Astrocyte (in vitro differentiated cells and primary cell): ENCODE data around the gene FRZB. TPM values are rescaled to one million over a fixed set of nuclear protein-coding genes. Genes with fewer than 3 reads are reported as not detected.

Experiments
- DNase-seq: peaks from one replicate; pipeline ENCODE4 v3.0.0-alpha.2; 2010; ENCODE audit warnings: low read depth
- FAIRE-seq: peaks from 2 replicates; lab custom pipeline; 2011; peaks lifted over from hg19 to GRCh38; lab: Jason Lieb, UNC
- H2AFZ ChIP-seq: 2 replicates; pipeline ENCODE4 v1.6.0; 2012; ENCODE audit warnings: low read depth, low read length, inconsistent platforms
- H3K27ac ChIP-seq: 2 replicates; pipeline ENCODE4 v1.5.1; 2011; ENCODE audit warnings: low read depth, low read length, inconsistent platforms
- H3K27me3 ChIP-seq: 2 replicates; pipeline ENCODE4 v1.6.0; 2011; ENCODE audit warnings: low read length, inconsistent platforms; ENCODE audit not compliant: insufficient read depth
- H3K36me3 ChIP-seq: 2 replicates; pipeline ENCODE4 v1.5.1; 2011; ENCODE audit warnings: low read length, inconsistent platforms; ENCODE audit not compliant: insufficient read depth
- H3K4me1 ChIP-seq: 2 replicates; pipeline ENCODE4 v1.5.1; 2011; ENCODE audit warnings: low read length, inconsistent platforms; ENCODE audit not compliant: insufficient read depth
- H3K4me2 ChIP-seq: 2 replicates; pipeline ENCODE4 v1.6.0; 2012; ENCODE audit warnings: low read length, inconsistent platforms
- H3K4me3 ChIP-seq: 2 replicates; pipeline ENCODE4 v1.5.1; 2011; ENCODE audit warnings: low read depth, mild to moderate bottlenecking, low read length, inconsistent platforms; ENCODE audit not compliant: insufficient read depth
- H3K79me2 ChIP-seq: 2 replicates; pipeline ENCODE4 v1.6.0; 2012; ENCODE audit warnings: mild to moderate bottlenecking, low read length, inconsistent platforms; ENCODE audit not compliant: insufficient read depth
- H3K9ac ChIP-seq: 2 replicates; pipeline ENCODE4 v1.6.0; 2012; ENCODE audit warnings: mild to moderate bottlenecking, low read length, inconsistent platforms
- H3K9me3 ChIP-seq: 2 replicates; pipeline ENCODE4 v1.5.1; 2012; ENCODE audit warnings: low read depth, mild to moderate bottlenecking, low read length, inconsistent platforms; ENCODE audit not compliant: insufficient read depth
- H4K20me1 ChIP-seq: 2 replicates; pipeline ENCODE4 v1.6.0; 2012; ENCODE audit warnings: low read length, inconsistent platforms; ENCODE audit not compliant: insufficient read depth
- H3K27ac Mint-ChIP-seq: one replicate; pipeline ENCODE4 v1.8.0; 2021; ENCODE audit warnings: mild to moderate bottlenecking, mixed read lengths; ENCODE audit not compliant: unreplicated experiment
- H3K27me3 Mint-ChIP-seq: one replicate; pipeline ENCODE4 v1.8.0; 2021; ENCODE audit warnings: low read depth, mixed read lengths; ENCODE audit not compliant: unreplicated experiment
- H3K36me3 Mint-ChIP-seq: one replicate; pipeline ENCODE4 v1.8.0; 2021; ENCODE audit warnings: low read depth, mixed read lengths; ENCODE audit not compliant: unreplicated experiment
- H3K4me1 Mint-ChIP-seq: one replicate; pipeline ENCODE4 v1.8.0; 2021; ENCODE audit warnings: low read depth, mixed read lengths; ENCODE audit not compliant: unreplicated experiment
- H3K4me3 Mint-ChIP-seq: one replicate; pipeline ENCODE4 v1.8.0; 2021; ENCODE audit warnings: mild to moderate bottlenecking, moderate library complexity, mixed read lengths; ENCODE audit not compliant: unreplicated experiment
- H3K9me3 Mint-ChIP-seq: one replicate; pipeline ENCODE4 v1.8.0; 2021; ENCODE audit warnings: mild to moderate bottlenecking, mixed read lengths; ENCODE audit not compliant: unreplicated experiment
- EZH2 ChIP-seq: IDR thresholded peaks from 2 replicates; pipeline ENCODE4 v1.6.1; 2012; ENCODE audit warnings: mild to moderate bottlenecking, low read length, inconsistent platforms; ENCODE audit not compliant: insufficient read depth
- total RNA-seq: library from RNA; stranded (reverse); gene quantifications from 2 replicates; pipeline ENCODE4 v1.2.1, GENCODE V29; 2021
- TF ChIP-seq, protein P1 (sequence below): IDR thresholded peaks from 2 replicates; pipeline ENCODE4 v1.5.1; 2011; ENCODE audit warnings: low read depth, mild to moderate bottlenecking, inconsistent platforms, low read length, moderate library complexity; ENCODE audit not compliant: insufficient read depth

The FRZB gene
- total RNA-seq, 1 donor from 2014 or later, result 0.77 TPM

DNA sequence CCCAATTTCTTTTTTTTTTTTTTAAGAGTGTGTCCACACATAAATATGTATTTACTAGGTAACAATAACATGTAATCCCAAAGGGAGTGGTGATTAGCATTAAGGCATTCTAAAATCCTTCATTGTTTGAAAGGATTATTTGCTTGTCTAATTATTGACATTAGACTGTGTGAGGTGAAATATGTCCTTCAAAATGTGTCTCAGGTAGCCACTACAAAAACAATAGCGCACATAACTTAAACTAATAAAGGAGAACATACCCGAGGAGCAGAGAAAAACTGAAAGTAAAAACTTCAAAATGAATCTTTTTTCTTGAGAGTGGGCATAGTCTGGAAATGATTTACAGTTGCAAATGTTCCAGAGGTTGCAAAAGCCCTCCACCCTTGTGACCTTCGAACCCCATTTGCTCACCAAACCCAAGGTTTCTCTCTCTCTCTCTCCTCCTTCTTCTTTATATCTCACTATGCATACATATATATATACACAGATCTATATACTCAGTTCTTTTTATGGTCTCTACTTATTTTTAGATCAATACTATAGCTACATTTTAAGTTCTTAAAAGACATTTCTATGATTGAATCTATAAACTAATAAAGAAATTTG lies 24.4 kb upstream of the FRZB start:
- no peak overlapping the region for H3K4me3 Mint-ChIP-seq

DNA sequence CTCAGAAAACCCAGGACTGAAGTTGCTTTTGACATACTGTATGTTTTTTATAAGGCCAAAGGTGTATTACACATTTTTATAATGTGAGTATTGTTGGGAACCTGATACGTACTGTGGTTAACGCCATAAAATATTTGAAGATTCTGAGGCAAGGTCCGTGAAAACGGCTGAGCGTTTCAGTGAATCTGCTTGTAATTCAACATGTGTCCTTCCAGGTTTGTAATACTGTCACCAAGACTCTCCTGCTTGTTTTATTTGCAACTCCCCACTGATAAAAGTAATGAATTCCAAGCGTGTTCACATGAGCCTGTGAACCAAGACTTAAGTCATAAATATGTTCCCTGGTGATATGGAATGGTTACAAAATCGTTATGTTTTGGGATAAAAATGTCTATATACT lies 23.9 kb upstream of the FRZB start:
- H3K36me3 ChIP-seq, result no peaks in the 10 kb centered on the region
- no peak for FAIRE-seq
- no peak overlapping the region for H3K9ac ChIP-seq

More for the DNA sequence above, 24.4 kb upstream of the FRZB start:
- H3K27me3 Mint-ChIP-seq, result no peaks in the 10 kb centered on the region
- Histone ChIP-seq H3K79me2 (no peaks in the 10 kb centered on the region), H3K27ac (no peak overlapping the region), H3K4me3 (no peak overlapping the region), H3K9me3 (no peaks in the 10 kb centered on the region), H4K20me1 (no peaks in the 10 kb centered on the region), H3K4me2 (no peak overlapping the region), H3K9ac (no peak overlapping the region), H2AFZ (no peak overlapping the region), H3K36me3 (no peaks in the 10 kb centered on the region), H3K4me1 (no peaks in the 10 kb centered on the region), H3K27me3 (no peaks in the 10 kb centered on the region)
- DNase-seq (no peak), FAIRE-seq (no peak)
- no peak for TF ChIP-seq EZH2
- TF ChIP-seq, protein P1, sequence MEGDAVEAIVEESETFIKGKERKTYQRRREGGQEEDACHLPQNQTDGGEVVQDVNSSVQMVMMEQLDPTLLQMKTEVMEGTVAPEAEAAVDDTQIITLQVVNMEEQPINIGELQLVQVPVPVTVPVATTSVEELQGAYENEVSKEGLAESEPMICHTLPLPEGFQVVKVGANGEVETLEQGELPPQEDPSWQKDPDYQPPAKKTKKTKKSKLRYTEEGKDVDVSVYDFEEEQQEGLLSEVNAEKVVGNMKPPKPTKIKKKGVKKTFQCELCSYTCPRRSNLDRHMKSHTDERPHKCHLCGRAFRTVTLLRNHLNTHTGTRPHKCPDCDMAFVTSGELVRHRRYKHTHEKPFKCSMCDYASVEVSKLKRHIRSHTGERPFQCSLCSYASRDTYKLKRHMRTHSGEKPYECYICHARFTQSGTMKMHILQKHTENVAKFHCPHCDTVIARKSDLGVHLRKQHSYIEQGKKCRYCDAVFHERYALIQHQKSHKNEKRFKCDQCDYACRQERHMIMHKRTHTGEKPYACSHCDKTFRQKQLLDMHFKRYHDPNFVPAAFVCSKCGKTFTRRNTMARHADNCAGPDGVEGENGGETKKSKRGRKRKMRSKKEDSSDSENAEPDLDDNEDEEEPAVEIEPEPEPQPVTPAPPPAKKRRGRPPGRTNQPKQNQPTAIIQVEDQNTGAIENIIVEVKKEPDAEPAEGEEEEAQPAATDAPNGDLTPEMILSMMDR, result no peak
- no peaks in the 10 kb centered on the region for H3K9me3 Mint-ChIP-seq
- no peak overlapping the region for H3K27ac Mint-ChIP-seq
- no peaks in the 10 kb centered on the region for H3K36me3 Mint-ChIP-seq
- H3K4me1 Mint-ChIP-seq, result no peaks in the 10 kb centered on the region

More for the DNA sequence above, 23.9 kb upstream of the FRZB start:
- no peaks in the 10 kb centered on the region for H3K27me3 ChIP-seq
- H3K79me2 ChIP-seq, result no peaks in the 10 kb centered on the region
- no peaks in the 10 kb centered on the region for H3K4me1 ChIP-seq
- TF ChIP-seq, protein P1, result no peak
- TF ChIP-seq EZH2, result no peak
- no peak overlapping the region for H2AFZ ChIP-seq
- Mint-ChIP-seq H3K9me3 (no peaks in the 10 kb centered on the region), H3K27ac (no peak overlapping the region), H3K4me1 (no peaks in the 10 kb centered on the region), H3K4me3 (no peak overlapping the region), H3K36me3 (no peaks in the 10 kb centered on the region), H3K27me3 (no peaks in the 10 kb centered on the region)
- no peak overlapping the region for H3K4me3 ChIP-seq
- no peaks in the 10 kb centered on the region for H3K9me3 ChIP-seq
- H3K4me2 ChIP-seq, result no peak overlapping the region
- no peaks in the 10 kb centered on the region for H4K20me1 ChIP-seq
- no peak overlapping the region for H3K27ac ChIP-seq
- DNase-seq, result no peak
